Measurements from ENCODE around the gene SMIM22.
"Not testable (repeated sequence)": the region's sequence is repeated elsewhere in the genome, so short reads cannot be mapped to it uniquely, and the experiment has no call there.

SMIM22 gene

DNA sequence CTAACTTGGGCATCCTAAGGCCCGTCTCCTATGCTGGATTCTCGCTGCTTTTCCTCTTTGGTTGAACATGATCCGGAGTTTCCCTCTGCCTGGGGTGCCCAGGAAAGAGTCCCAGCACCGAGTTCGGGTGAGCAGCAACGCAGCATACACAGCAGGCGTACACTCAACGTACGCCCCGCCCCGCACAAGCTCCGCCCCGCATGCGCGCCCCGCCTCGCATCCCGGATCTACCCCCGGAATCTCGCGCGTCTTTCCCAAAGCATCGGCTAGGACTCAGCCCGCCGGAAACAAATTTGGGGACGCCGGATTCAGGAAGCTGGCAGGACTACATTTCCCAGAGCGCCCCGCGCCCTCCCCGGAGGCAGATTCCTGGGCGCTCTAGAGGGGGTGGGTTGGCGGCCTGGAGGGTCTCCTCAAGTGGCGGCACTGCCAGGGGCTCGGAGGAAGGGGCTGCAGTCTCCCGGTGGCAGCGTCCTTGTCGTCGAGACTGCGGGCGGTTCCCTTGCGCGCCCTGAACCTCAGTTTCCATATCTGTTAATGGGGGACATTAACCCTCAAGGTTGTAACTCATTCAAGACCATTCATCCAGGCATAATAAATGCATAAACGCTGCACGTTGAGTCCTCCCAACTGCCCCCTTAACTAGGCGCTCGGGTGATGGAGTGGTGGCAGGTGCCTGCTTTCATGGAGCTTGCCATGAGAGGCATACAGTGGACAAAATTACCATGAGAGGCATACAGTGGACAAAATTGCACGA is 26.4 kb upstream of the SMIM22 start:
- DNase-seq (ENCODE audit: low read depth in 2 of 2): peak; percentile 85 to 88

DNA sequence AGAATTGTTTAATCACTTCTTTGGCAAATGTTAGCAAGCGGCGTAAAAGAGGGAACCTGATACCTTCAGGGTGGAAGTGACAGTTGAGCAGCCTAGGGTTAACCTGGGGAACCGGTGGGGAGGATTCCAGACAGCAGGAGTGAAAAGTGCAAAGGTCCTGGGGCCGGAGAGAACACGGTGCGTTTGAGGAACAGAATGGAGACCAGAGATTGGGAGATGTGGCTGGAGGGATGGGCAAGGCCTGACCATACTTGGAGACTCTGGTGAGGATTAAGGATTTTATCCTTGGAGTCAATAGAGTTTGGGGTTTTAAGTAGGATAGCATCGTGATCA is 25.9 kb upstream of the SMIM22 start:
- no peak for DNase-seq (ENCODE audit: low read depth in 2 of 2)

DNA sequence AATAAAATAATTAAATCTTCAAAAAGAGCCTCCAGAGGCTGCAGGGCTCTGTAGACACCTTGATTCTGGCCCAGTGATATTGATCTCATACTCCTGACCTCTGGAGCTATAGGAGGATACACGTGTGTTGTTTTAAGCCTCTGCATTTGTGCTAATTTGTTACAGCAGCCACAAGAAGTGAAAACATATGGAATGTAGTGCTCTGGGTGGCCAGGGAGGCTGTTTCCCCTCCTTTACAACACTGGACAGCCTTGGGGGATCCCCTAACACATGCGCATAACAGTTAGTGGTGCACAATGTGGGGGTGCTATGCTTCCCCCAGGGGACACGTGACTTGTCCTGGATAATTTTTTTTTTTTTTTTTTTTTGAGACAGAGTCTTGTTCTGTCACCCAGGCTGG is 23.5 kb upstream of the SMIM22 start:
- no peak for DNase-seq (ENCODE audit: low read depth in 2 of 2)

- DNase-seq (ENCODE audit: low read depth in 2 of 2): no peak
Observed at GRCh38 chr16:4772351-4772750, 22.8 kb upstream of the SMIM22 start.

DNA sequence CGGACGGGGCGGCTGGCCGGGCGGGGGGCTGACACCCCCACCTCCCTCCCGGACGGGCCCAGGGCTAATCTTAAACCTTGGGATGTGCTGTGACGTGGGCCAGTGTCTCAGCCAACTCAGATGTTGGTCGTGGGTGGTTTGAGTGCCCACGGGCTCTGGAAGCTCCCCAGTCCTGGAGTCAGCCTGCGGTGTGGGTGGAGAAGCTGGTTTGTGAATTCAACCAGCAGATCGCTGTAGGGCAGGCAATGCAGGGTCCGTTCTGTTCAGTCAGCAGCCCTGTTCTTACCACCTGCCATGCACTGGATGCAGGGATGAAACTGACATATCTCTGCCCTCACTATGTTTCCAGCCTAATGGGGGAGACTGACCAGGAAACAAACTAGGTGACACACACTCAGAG is 20.2 kb upstream of the SMIM22 start:
- DNase-seq (ENCODE audit: low read depth in 2 of 2): no peak

DNA sequence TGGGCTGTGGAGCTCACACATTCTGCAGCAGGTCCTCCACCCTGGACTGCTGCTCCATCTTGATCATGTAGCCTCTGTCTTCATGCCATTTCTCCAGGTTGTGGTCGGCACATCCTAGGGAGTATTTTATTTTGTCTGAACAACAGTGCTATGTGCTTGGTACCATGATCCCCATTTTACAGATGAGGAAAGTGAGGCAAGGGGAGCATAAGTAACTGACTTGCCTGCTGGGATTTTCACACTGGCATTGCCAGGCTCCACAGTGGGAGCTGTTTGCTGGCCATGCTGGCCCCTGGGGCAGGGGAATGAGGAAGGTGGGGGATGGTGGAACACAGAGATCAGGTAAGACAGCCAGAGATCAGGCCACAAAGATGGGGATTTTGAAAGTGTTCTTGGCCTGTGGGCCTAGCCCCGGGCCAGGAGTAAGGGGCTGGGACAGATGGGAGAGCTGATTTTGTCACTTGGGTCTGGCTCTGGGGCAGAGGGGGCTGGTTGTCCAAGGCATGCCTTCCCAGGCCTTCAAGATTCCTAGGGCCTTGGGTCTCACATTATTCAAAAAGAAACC is 18.9 kb upstream of the SMIM22 start:
- DNase-seq (ENCODE audit: low read depth in 2 of 2): no peak

DNA sequence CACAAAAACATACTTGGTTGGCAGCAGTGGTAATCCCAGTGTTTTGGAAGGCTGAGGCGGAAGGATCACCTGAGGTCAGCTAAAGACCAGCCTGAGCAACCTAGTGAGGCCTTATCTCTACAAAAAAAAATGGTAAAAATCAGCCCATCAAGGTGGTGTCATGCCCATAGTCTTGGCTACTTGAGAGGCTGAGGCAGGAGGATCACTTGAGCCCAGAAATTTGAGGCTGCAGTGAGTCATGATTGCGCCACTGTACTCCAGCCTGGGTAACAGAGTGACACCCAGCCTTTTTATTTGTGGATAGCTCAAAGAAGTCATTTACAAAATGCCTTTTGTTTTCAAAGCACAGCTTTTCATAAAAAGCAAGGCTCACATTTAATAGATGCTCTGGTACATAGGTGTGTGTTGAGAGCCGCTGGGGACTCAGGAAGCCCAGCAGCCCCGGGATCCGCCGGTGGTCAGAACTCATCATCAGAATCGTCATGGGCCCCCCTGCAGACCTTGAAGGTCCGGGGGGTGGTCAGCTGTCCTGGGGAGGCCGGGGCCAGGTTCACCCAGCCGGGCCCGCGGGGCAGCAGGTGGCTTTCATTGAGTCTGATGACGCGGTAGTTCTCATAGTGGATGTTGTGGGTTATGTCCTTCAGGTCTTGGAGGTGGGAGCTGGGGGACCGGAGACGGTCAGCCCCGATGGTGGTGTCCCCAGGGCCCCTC is 17.7 kb upstream of the SMIM22 start:
- DNase-seq (ENCODE audit: low read depth in 2 of 2): no peak

- DNase-seq (ENCODE audit: low read depth in 2 of 2): no peak
Observed at GRCh38 chr16:4778050-4778392, 17.1 kb upstream of the SMIM22 start.

- no peak for DNase-seq (ENCODE audit: low read depth in 2 of 2)
Observed at GRCh38 chr16:4780235-4780634, 14.9 kb upstream of the SMIM22 start.

- no peak for DNase-seq (ENCODE audit: low read depth in 2 of 2)
Observed at GRCh38 chr16:4783251-4783950, 11.8 kb upstream of the SMIM22 start.

DNA sequence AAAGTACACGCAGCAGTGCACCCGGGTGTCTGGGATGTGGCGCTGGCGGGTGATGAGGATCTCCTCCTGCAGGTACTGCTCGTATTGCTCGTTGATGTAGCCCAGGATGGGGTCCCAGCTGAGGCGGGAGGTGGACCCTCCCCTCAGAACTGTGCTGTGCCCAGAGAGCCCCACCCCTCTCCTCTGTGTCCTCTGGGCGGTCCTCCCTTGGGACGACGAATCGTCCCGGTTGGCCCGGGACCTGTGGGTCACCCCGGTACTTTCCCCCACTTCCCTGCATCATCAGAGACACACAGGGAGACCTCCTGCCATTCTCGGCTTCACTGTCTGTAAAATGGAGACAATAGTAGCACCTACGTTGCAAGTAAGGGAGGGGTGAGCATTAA is 11.2 kb upstream of the SMIM22 start:
- no peak for DNase-seq (ENCODE audit: low read depth in 2 of 2)

- DNase-seq (ENCODE audit: low read depth in 2 of 2): not testable (repeated sequence)
Observed at GRCh38 chr16:4784444-4784987, 10.7 kb upstream of the SMIM22 start.

DNA sequence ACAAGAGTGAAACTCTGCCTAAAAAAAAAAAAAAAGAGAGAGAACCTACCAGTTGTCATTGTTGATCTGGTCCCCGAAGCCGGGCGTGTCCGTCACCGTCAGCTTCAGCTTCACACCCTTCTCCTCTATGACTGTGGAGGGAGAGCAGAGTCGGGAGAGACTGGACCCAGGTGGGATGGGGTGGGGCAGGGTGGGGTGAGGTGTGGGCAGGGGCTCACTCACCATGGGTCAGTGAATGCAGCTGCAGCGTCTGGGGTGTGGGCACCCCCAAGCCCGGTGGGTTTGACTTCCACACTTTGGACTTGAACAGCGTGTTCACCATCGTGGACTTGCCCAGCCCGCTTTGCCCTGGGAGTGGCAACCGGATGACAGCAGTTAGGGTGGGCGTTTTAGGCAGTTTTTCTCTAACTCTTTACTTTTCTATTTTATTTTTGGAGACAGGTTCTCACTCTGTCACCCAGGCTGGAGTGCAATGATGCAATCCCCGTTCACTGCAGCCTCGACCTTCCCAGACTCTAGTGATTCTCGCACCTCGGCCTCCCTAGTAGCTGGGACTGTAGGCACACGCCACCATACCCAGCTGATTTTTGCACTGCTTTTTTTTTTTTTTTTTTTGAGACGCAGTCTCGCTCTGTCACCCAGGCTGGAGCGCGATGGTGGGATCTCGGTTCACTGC is 9.3 kb upstream of the SMIM22 start:
- DNase-seq (ENCODE audit: low read depth in 2 of 2): no peak

DNA sequence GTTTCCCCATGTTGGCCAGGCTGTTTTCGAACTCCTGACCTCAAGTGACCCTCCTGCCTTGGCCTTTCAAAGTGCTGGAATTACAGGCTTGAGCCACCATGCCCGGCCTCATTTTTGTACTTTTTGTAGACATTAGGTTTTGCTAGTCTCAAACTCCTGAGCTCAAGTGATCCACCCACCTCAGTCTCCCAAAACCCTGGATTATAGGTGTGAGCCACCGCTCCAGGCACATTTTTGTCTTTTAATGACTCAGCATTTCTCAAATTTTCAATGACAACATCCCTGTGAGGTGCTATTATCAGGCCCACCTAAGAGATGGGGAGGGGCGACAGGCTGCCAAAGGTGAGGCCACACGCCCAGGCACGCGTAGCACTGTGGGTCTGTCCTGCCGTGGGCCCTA is 8.1 kb upstream of the SMIM22 start:
- no peak for DNase-seq (ENCODE audit: low read depth in 2 of 2)

- DNase-seq (ENCODE audit: low read depth in 2 of 2): no peak
Observed at GRCh38 chr16:4787627-4788482, 7.3 kb upstream of the SMIM22 start, which contains the start of gene SEPTIN12. Gene SEPTIN12, minus strand, starts transcription at chr16:4788345. Its CDS starts 700 bp downstream, at chr16:4787645.

GRCh38 chr16:4788489-4788889 is 6.7 kb upstream of the SMIM22 start:
- no peak for DNase-seq (ENCODE audit: low read depth in 2 of 2)

GRCh38 chr16:4788910-4789309 is 6.3 kb upstream of the SMIM22 start:
- DNase-seq (ENCODE audit: low read depth in 2 of 2): no peak

- DNase-seq (ENCODE audit: low read depth in 2 of 2): no peak
Observed at GRCh38 chr16:4790261-4790660, 4.9 kb upstream of the SMIM22 start.

- no peak for DNase-seq (ENCODE audit: low read depth in 2 of 2)
Observed at GRCh38 chr16:4790871-4791270, 4.3 kb upstream of the SMIM22 start.

DNA sequence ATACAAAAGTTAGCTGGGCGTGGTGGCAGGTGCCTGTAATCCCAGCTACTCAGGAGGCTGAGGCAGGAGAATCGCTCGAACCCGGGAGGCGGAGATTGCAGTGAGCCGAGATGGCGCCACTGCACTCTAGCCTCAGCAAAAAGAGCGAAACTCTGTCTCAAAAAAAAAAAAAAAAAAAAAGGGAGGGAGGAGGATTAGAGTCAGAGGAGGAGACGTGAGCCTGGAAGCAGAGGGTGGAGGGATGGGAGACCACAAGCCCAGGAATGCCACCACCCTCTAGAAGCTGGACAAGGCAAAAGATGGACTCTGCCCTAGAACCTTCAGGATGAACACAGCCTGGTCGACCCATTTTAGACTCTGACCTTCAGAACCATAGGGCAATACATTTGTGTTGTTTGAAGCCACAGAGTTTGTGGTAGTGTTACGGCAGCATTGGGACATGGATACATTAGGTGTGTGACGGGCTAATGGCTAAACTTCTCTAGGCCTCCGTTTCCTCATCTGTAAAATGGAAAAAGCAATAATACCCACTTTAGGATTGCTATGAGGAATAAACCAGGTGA is 2.1 kb upstream of the SMIM22 start:
- no peak for DNase-seq (ENCODE audit: low read depth in 2 of 2)

Data from fibroblast of skin of left biceps (primary cell).